Fibroblast of pulmonary artery (primary cell): ENCODE data around the gene STARD3.

ENCODE experiments used
- DNase-seq: peaks from one replicate; pipeline ENCODE4 v3.0.0-alpha.2; 2010; ENCODE audit warnings: low read depth
- H3K4me3 ChIP-seq: replicated peaks from 2 replicates; pipeline ENCODE4 v1.5.1; 2011; ENCODE audit warnings: low read depth, mild to moderate bottlenecking, control low read depth, low read length, moderate library complexity
- TF ChIP-seq, protein P1 (sequence below): IDR thresholded peaks from 2 replicates; pipeline ENCODE4 v1.5.1; 2011; ENCODE audit warnings: mild to moderate bottlenecking, control low read depth, low read length, inconsistent platforms; ENCODE audit errors: missing control alignments

The STARD3 gene

GRCh38 chr17:39634384-39634871, 2.5 kb upstream of the STARD3 start:
- H3K4me3 ChIP-seq = no peak overlapping the region
- TF ChIP-seq, protein P1, sequence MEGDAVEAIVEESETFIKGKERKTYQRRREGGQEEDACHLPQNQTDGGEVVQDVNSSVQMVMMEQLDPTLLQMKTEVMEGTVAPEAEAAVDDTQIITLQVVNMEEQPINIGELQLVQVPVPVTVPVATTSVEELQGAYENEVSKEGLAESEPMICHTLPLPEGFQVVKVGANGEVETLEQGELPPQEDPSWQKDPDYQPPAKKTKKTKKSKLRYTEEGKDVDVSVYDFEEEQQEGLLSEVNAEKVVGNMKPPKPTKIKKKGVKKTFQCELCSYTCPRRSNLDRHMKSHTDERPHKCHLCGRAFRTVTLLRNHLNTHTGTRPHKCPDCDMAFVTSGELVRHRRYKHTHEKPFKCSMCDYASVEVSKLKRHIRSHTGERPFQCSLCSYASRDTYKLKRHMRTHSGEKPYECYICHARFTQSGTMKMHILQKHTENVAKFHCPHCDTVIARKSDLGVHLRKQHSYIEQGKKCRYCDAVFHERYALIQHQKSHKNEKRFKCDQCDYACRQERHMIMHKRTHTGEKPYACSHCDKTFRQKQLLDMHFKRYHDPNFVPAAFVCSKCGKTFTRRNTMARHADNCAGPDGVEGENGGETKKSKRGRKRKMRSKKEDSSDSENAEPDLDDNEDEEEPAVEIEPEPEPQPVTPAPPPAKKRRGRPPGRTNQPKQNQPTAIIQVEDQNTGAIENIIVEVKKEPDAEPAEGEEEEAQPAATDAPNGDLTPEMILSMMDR = peak; percentile 72
- DNase-seq = peak; percentile 62

GRCh38 chr17:39635614-39636176, 1.2 kb upstream of the STARD3 start:
- H3K4me3 ChIP-seq = no peak overlapping the region
- TF ChIP-seq, protein P1 = no peak
- no peak for DNase-seq

DNA sequence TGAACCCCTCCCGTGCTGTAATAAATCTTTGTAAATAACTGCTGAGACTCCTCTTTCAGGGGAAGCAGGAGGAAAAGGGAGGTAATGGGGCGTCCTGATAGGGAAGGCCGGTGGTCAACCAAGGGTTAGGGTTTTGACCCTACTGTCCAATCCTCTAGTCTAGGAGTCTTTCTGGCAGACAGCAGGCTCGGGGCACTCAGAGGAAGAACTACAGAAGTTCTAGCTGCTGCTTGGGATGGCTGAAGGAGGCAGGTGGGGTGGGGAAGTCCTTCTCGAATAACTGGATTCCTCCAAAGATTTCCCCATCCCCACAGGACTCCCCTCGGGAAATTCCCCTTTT, 387 bp upstream of the STARD3 start:
- TF ChIP-seq, protein P1 = no peak
- DNase-seq = no peak
- H3K4me3 ChIP-seq = peak overlapping the region; percentile 97

GRCh38 chr17:39638317-39638716, 1.4 kb downstream of the STARD3 start:
- TF ChIP-seq, protein P1 = no peak
- H3K4me3 ChIP-seq = peak overlapping the region; percentile 97
- DNase-seq = no peak

- TF ChIP-seq, protein P1 = no peak
- no peak overlapping the region for H3K4me3 ChIP-seq
- DNase-seq = no peak
Measured at GRCh38 chr17:39639043-39639442, 2.1 kb downstream of the STARD3 start.

DNA sequence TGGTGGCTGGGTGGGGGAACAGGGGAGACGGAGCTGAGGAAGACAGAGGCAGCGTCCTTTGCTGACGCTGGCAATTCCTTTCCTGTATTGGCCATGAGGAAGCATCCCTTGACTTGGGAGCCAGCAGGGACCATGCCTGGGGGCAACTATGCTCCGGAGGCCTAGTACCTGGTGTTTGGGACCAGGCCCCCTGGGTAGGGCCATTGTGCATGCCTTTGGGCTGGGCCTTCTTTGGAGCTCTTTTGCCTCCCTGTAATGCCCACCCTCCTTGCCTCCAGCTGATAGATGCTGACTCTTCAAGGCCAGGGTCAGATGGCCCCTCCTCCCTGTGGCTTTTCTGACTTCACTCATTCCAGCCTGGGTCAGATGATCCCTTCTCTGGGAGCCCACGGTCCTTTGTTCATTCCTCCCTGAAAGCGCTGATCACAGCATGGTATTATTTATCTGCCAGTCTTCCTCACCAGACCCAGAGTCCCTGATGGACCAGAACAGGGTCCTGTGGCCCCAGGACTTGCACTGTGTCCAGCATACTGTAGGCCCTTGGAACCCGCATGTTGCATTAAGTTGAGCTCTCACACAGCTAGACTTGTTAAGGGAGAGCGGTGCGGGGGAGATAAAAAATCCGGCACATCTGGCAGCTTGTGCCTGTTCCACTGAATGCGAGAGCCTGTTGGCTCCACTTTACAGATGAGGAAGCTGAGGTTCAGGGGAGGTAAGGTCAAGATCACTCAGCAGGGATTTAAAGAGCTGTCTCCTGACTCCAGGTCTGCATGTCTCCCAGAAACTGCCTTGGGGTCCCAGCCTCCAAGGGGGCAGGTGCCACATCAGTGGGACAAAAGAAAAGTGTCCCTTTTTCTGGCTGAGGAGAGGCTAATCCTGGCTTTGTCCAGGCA, 2.9 kb downstream of the STARD3 start:
- TF ChIP-seq, protein P1 = no peak
- no peak overlapping the region for H3K4me3 ChIP-seq
- no peak for DNase-seq
